ENCODE measurements around the gene EPHA10. TPM values are rescaled to one million over a fixed set of nuclear protein-coding genes. Genes with fewer than 3 reads are reported as not detected.

EPHA10 gene
- total RNA-seq, 2 experiments from 2014 or later = not detected

GRCh38 chr1:37728416-37728815, 36.5 kb downstream of the EPHA10 start:
- peaks cover 36% of the 10 kb centered on the region for H3K27me3 Mint-ChIP-seq
- Histone ChIP-seq H3K36me3 (ENCODE audit: insufficient read depth, low read length) (no peaks in the 10 kb centered on the region), H3K27me3 (ENCODE audit: control insufficient read depth in 1 of 2, insufficient read depth in 2 of 2, low read length in 2 of 2) (peaks cover 0 to 8% of the 10 kb centered on the region in 2 experiments), H3K4me1 (ENCODE audit: insufficient read depth, low read length) (no peaks in the 10 kb centered on the region), H3K9me3 (ENCODE audit: control insufficient read depth in 1 of 2, insufficient read depth in 1 of 2, low read length in 2 of 2) (no peaks in the 10 kb centered on the region), H3K4me3 (ENCODE audit: low read length) (no peak overlapping the region), H3K27ac (ENCODE audit: low read depth in 1 of 2, low read length in 2 of 2) (no peak overlapping the region)
- H3K9me3 Mint-ChIP-seq = no peaks in the 10 kb centered on the region
- H3K27ac Mint-ChIP-seq = no peak overlapping the region
- POLR2A ChIA-PET = no interaction called here
- ATAC-seq (ENCODE audit: poor library complexity) = no peak
- no peak for TF ChIP-seq CTCF (IDR thresholded peaks at IDR 0.05)
- H3K36me3 Mint-ChIP-seq (ENCODE audit: low read depth) = no peaks in the 10 kb centered on the region
- CTCF ChIA-PET = no interaction called here
- H3K4me3 Mint-ChIP-seq = no peak overlapping the region
- intact Hi-C loops (cut with DNase I, micrococcal nuclease) = no loop called here
- no peak for DNase-seq
- H3K4me1 Mint-ChIP-seq (ENCODE audit: low read depth) = no peaks in the 10 kb centered on the region

- no peak for TF ChIP-seq CTCF (IDR thresholded peaks at IDR 0.05)
Measured at GRCh38 chr1:37726751-37727585, 38.0 kb downstream of the EPHA10 start.

DNA sequence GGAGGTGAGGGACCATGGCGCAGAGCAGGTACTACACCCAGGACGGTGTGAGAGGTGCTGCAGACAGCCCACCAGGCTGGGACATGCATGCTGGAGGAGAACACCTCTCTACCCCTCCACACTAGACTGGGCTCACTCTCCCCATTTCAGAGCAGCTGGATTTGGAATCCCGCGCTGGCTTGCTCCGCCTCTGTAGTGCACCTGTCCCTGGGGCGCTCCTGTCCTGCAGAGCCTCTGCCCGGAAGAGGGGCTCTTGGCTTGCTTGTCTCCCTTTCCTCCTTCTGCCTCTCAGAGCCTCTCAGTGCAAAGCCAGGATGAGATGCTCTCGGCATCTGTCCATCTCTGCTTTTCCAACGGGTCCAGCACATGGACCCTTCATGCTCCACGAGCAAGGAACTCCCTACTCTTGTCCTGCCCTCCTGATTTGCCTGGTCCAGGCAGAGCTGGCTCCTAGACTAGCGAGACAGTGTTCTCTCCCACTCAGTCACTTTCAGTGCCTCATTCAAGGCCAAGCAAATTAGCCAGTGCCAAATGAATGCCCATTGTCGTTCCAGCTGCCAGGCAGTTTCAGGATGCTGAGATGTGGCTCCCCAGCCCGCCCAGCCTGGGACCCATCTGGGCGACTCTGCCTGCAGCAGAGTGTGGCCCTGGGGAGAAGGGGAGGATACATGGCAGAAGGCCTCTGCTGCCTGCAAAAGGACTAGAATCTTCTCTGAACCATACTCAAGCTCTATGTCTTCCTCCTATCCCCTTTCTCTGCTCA, 38.9 kb downstream of the EPHA10 start:
- Mint-ChIP-seq H3K27ac (no peak overlapping the region), H3K36me3 (ENCODE audit: low read depth) (no peaks in the 10 kb centered on the region), H3K27me3 (peaks cover 25% of the 10 kb centered on the region), H3K4me1 (ENCODE audit: low read depth) (no peaks in the 10 kb centered on the region), H3K9me3 (no peaks in the 10 kb centered on the region), H3K4me3 (no peak overlapping the region)
- Histone ChIP-seq H3K4me1 (ENCODE audit: insufficient read depth, low read length) (no peaks in the 10 kb centered on the region), H3K36me3 (ENCODE audit: insufficient read depth, low read length) (no peaks in the 10 kb centered on the region), H3K27me3 (ENCODE audit: control insufficient read depth in 1 of 2, insufficient read depth in 2 of 2, low read length in 2 of 2) (peaks cover 0 to 8% of the 10 kb centered on the region in 2 experiments), H3K9me3 (ENCODE audit: control insufficient read depth in 1 of 2, insufficient read depth in 1 of 2, low read length in 2 of 2) (no peaks in the 10 kb centered on the region), H3K4me3 (ENCODE audit: low read length) (no peak overlapping the region), H3K27ac (ENCODE audit: low read depth in 1 of 2, low read length in 2 of 2) (no peak overlapping the region)
- ATAC-seq (ENCODE audit: poor library complexity) (no peak), DNase-seq (no peak)
- intact Hi-C loops (cut with DNase I, micrococcal nuclease) = no loop called here
- ChIA-PET POLR2A (no interaction called here), CTCF (no interaction called here)
- no peak for TF ChIP-seq CTCF (IDR thresholded peaks at IDR 0.05)

More at GRCh38 chr1:37726751-37727585, 38.0 kb downstream of the EPHA10 start:
- no peaks in the 10 kb centered on the region for H3K9me3 ChIP-seq (ENCODE audit: control insufficient read depth in 1 of 2, insufficient read depth in 1 of 2, low read length in 2 of 2)
- H3K27me3 ChIP-seq (ENCODE audit: control insufficient read depth in 1 of 2, insufficient read depth in 2 of 2, low read length in 2 of 2) = peaks cover 0 to 8% of the 10 kb centered on the region in 2 experiments
- Mint-ChIP-seq H3K27me3 (peaks cover 26% of the 10 kb centered on the region), H3K4me3 (no peak overlapping the region), H3K9me3 (no peaks in the 10 kb centered on the region), H3K36me3 (ENCODE audit: low read depth) (no peaks in the 10 kb centered on the region), H3K4me1 (ENCODE audit: low read depth) (no peaks in the 10 kb centered on the region), H3K27ac (no peak overlapping the region)
- ChIA-PET CTCF (no interaction called here), POLR2A (no interaction called here)
- H3K4me3 ChIP-seq (ENCODE audit: low read length) = no peak overlapping the region
- intact Hi-C loops (cut with DNase I, micrococcal nuclease) = no loop called here
- H3K36me3 ChIP-seq (ENCODE audit: insufficient read depth, low read length) = no peaks in the 10 kb centered on the region
- H3K27ac ChIP-seq (ENCODE audit: low read depth in 1 of 2, low read length in 2 of 2) = no peak overlapping the region
- DNase-seq (no peak), ATAC-seq (ENCODE audit: poor library complexity) (no peak)
- no peaks in the 10 kb centered on the region for H3K4me1 ChIP-seq (ENCODE audit: insufficient read depth, low read length)
